Activated T-helper 1 cell treated with Interleukin-2 at 50 U/mL for 16 hours (primary cell): ENCODE measurements around the gene PCDHB1.
"Not testable (repeated sequence)": the region's sequence is repeated elsewhere in the genome, so short reads cannot be mapped to it uniquely, and the experiment has no call there.

Source experiments
- DNase-seq: peaks from one replicate; pipeline ENCODE4 v3.0.0-alpha.2; 2020; ENCODE audit warnings: low read depth

Gene PCDHB1

GRCh38 chr5:141077826-141078225 lies 26.7 kb downstream of the PCDHB1 start:
- DNase-seq = no peak

GRCh38 chr5:141082228-141082627 lies 31.1 kb downstream of the PCDHB1 start:
- no peak for DNase-seq

- DNase-seq = peak; percentile 15
These were observed 33.4 kb downstream of the PCDHB1 start for GRCh38 chr5:141084487-141084989.

- no peak for DNase-seq
These were observed 43.5 kb downstream of the PCDHB1 start, which contains the start of gene PCDHB2 for GRCh38 chr5:141094481-141095262. Gene PCDHB2 (plus strand): TSS chr5:141094615. CDS start chr5:141094791, 176 bp downstream.

GRCh38 chr5:141095263-141095641 lies 44.1 kb downstream of the PCDHB1 start:
- no peak for DNase-seq

GRCh38 chr5:141096181-141096580 lies 45.0 kb downstream of the PCDHB1 start:
- not testable (repeated sequence) for DNase-seq

- not testable (repeated sequence) for DNase-seq
These were observed 45.4 kb downstream of the PCDHB1 start for GRCh38 chr5:141096586-141096985.

- no peak for DNase-seq
These were observed 49.1 kb downstream of the PCDHB1 start, which contains the start of gene PCDHB3 for GRCh38 chr5:141100243-141100805. Gene PCDHB3 (plus strand): TSS chr5:141100473. CDS start chr5:141100650, 177 bp downstream.

- DNase-seq = no peak
These were observed 49.9 kb downstream of the PCDHB1 start for GRCh38 chr5:141101059-141101458.

GRCh38 chr5:141102070-141102469 lies 50.9 kb downstream of the PCDHB1 start:
- not testable (repeated sequence) for DNase-seq

- DNase-seq = not testable (repeated sequence)
These were observed 51.3 kb downstream of the PCDHB1 start for GRCh38 chr5:141102471-141102870.

- no peak for DNase-seq
These were observed 54.2 kb downstream of the PCDHB1 start for GRCh38 chr5:141105350-141105749.
